H1 (cell line): ENCODE measurements around the gene ANK3. TPM values are rescaled to one million over a fixed set of nuclear protein-coding genes. Genes with fewer than 3 reads are reported as not detected.

Source experiments
- BRCA1 ChIP-seq: IDR thresholded peaks from 2 replicates; pipeline ENCODE4 v1.6.1; 2012; ENCODE audit warnings: low read depth, low read length, improper control_type of control experiment
- JUND ChIP-seq: IDR thresholded peaks from 2 replicates; pipeline ENCODE4 v1.6.1; 2011; ENCODE audit warnings: mild to moderate bottlenecking, improper control_type of control experiment, low read length
- SIN3A ChIP-seq, 2 experiments: IDR thresholded peaks in 1 of 2; conservative IDR thresholded peaks in 1 of 2; 2 replicates each; pipeline ENCODE4 v1.6.1; 2011 to 2012; ENCODE audit warnings: low read length in 2 of 2, improper control_type of control experiment in 1 of 2, low read depth in 1 of 2, mild to moderate bottlenecking in 1 of 2
- SP1 ChIP-seq: IDR thresholded peaks from 2 replicates; pipeline ENCODE4 v1.6.1; 2011; ENCODE audit warnings: low read depth, low read length
- polyA plus RNA-seq, 7 experiments: library from polyadenylated mRNA; depleted of rRNA in 3 of 7; stranded (reverse) in 5 of 7; unstranded in 2 of 7; fragments of >200 nt in 5 of 7; fragments of 200-250 nt in 2 of 7; gene quantifications; 1 replicate in 5 of 7; 2 replicates in 1 of 7; 4 replicates in 1 of 7; pipeline versions ENCODE4 v1.2.1 to v1.2.3, GENCODE V29; 2011 to 2013; ENCODE audit warnings: missing spikeins in 2 of 7, mixed read lengths in 2 of 7
- total RNA-seq: library from RNA; stranded (reverse); fragmentation: NEBNext Ultra II Directional; extraction: Animal tissue kit (Norgen Biotek cat#: 25700); gene quantifications from 2 replicates; pipeline ENCODE4 v1.2.1, GENCODE V29; 2021
- TF ChIP-seq, protein P1 (sequence below): IDR thresholded peaks from 2 replicates; pipeline ENCODE4 v1.6.1; 2012; ENCODE audit warnings: inconsistent platforms

Gene ANK3
- total and polyA plus RNA-seq, 2 of the 8 experiments (the other 6 are each of a cell fraction or from before 2014, with no cell fraction given), result 18.1 to 67.9 TPM

DNA sequence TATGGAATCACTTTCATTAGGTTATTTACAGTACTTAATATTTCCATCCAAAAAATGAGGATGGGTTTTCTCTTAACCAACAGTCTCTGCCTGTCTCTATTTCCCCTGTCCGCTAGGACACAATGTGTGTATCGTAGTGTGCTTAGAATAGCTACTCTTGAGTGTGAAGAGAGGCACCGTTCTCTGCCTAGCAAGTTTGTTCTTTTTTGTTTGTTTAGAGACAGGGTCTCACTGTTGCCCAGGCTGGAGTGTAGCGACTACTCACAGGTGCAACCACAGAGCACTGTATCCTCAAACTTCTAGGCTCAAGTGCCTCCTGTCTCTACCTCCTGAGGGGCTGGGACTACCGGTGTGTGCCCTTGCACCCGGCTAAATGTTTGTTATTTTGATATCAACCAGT, 121.9 kb downstream of the ANK3 start (continued):
- TF ChIP-seq, protein P1, sequence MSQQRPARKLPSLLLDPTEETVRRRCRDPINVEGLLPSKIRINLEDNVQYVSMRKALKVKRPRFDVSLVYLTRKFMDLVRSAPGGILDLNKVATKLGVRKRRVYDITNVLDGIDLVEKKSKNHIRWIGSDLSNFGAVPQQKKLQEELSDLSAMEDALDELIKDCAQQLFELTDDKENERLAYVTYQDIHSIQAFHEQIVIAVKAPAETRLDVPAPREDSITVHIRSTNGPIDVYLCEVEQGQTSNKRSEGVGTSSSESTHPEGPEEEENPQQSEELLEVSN, result no peak
- TF ChIP-seq JUND (no peak), SIN3A (conservative IDR thresholded peaks at IDR 0.05 in 1 of 2, IDR thresholded peaks at IDR 0.05 in 1 of 2; ENCODE audit: low read depth in 1 of 2, low read length in 2 of 2) (no peak), BRCA1 (no peak), SP1 (no peak)
